PC-3 (cell line): Measurements from ENCODE around the gene CNN3. TPM values are rescaled to one million over a fixed set of nuclear protein-coding genes. Genes with fewer than 3 reads are reported as not detected.

ENCODE experiments used
- ATAC-seq: fragments of 200-7000 bp; cut with Tn5 transposase; 2 replicates; pipeline ENCODE4 v1.9.1; 2020; ENCODE audit warnings: mild to moderate bottlenecking, moderate library complexity
- BruUV-seq: library from RNA; stranded (reverse); fragments of 400-500 nt; replicated peaks from 2 replicates; lab custom pipeline; 2021; lab: Mats Ljungman, UMichigan
- CTCF ChIA-PET: fragments of 300-600 bp; sonication (Branson Sonifier 250); formaldehyde crosslinking; loops from one replicate; lab custom pipeline; 2022; ENCODE audit warnings: antibody characterized with exemption; lab: Charles Lee
- POLR2A ChIA-PET: fragments of 300-600 bp; sonication (Branson Sonifier 250); formaldehyde crosslinking; loops from one replicate; lab custom pipeline; 2022; ENCODE audit warnings: antibody characterized with exemption; ENCODE audit not compliant: unreplicated experiment; lab: Charles Lee
- DNase-seq: peaks from one replicate; pipeline ENCODE4 v3.0.0-alpha.2; 2015
- H2AFZ ChIP-seq: fragments of 300-600 bp; sonication (generic); 2 replicates; pipeline ENCODE4 v1.6.0; 2016; ENCODE audit warnings: antibody characterized with exemption, low read length
- H3F3A ChIP-seq: fragments of 300-600 bp; sonication (generic); one replicate; pipeline ENCODE4 v1.6.0; 2017; ENCODE audit warnings: antibody characterized with exemption, low read length, control low read depth, mild to moderate bottlenecking; ENCODE audit not compliant: unreplicated experiment
- H3K27ac ChIP-seq: fragments of 300-600 bp; sonication (generic); 2 replicates; pipeline ENCODE4 v1.5.1; 2016; ENCODE audit warnings: mild to moderate bottlenecking, low read length
- H3K27me3 ChIP-seq: fragments of 300-600 bp; sonication (generic); 2 replicates; pipeline ENCODE4 v1.6.1; 2016; ENCODE audit warnings: low read length, mixed read lengths
- H3K36me3 ChIP-seq: fragments of 300-600 bp; sonication (generic); 2 replicates; pipeline ENCODE4 v1.6.1; 2016; ENCODE audit warnings: low read depth, mixed run types, low read length, mixed read lengths
- H3K4me1 ChIP-seq: fragments of 300-600 bp; sonication (generic); 2 replicates; pipeline ENCODE4 v1.5.1; 2016; ENCODE audit warnings: low read length; ENCODE audit not compliant: insufficient read depth
- H3K4me2 ChIP-seq: fragments of 300-600 bp; sonication (generic); 2 replicates; pipeline ENCODE4 v1.6.0; 2016; ENCODE audit warnings: low read length
- H3K4me3 ChIP-seq: fragments of 300-600 bp; sonication (generic); 2 replicates; pipeline ENCODE4 v1.5.1; 2016; ENCODE audit warnings: mild to moderate bottlenecking, low read length, mixed read lengths
- H3K79me2 ChIP-seq: fragments of 300-600 bp; sonication (generic); 2 replicates; pipeline ENCODE4 v1.6.1; 2017; ENCODE audit warnings: low read length, mixed read lengths
- H3K9ac ChIP-seq: fragments of 300-600 bp; sonication (generic); 2 replicates; pipeline ENCODE4 v1.6.0; 2016; ENCODE audit warnings: mild to moderate bottlenecking, low read length
- H3K9me2 ChIP-seq: fragments of 300-600 bp; sonication (generic); replicated peaks from 2 replicates; pipeline ENCODE4 v1.6.1; 2016; ENCODE audit warnings: mixed run types, low read length, mixed read lengths
- H3K9me3 ChIP-seq: fragments of 300-600 bp; sonication (generic); 2 replicates; pipeline ENCODE4 v1.6.1; 2016; ENCODE audit warnings: low read length, mixed read lengths
- H4K20me1 ChIP-seq: fragments of 300-600 bp; sonication (generic); 2 replicates; pipeline ENCODE4 v1.6.1; 2016; ENCODE audit warnings: low read length, mixed read lengths
- CTCF ChIP-seq: fragments of 300-600 bp; sonication (generic); conservative IDR thresholded peaks from 2 replicates; pipeline ENCODE4 v1.5.1; 2017; ENCODE audit warnings: antibody characterized with exemption, low read depth, mild to moderate bottlenecking, low read length
- EZH2 ChIP-seq: fragments of 300-600 bp; sonication (generic); IDR thresholded peaks from one replicate; pipeline ENCODE4 v1.6.1; 2017; ENCODE audit warnings: antibody characterized with exemption, mild to moderate bottlenecking, low read length; ENCODE audit not compliant: unreplicated experiment
- EZH2phosphoT487 ChIP-seq: fragments of 300-600 bp; sonication (generic); IDR thresholded peaks from 2 replicates; pipeline ENCODE4 v1.6.1; 2018; ENCODE audit warnings: mild to moderate bottlenecking, antibody characterized with exemption, low read length, borderline replicate concordance
- intact Hi-C: fragments of 100-400 bp; cut with micrococcal nuclease; formaldehyde crosslinking; loops from 2 replicates; pipeline ENCODE4 v1.9.0; 2023
- total RNA-seq: library from RNA; depleted of rRNA; stranded (reverse); fragments of >200 nt; gene quantifications from 2 replicates; pipeline ENCODE4 v1.2.3, GENCODE V29; 2014

CNN3 gene
- total RNA-seq, 1 experiment from 2014 or later, result 323 TPM

GRCh38 chr1:94863297-94863911 is 63.5 kb downstream of the CNN3 start:
- Histone ChIP-seq H3K79me2 (no peaks in the 10 kb centered on the region), H3K4me2 (peak overlapping the region; percentile 80), H2AFZ (no peak overlapping the region), H3K27me3 (no peaks in the 10 kb centered on the region), H3K4me1 (peaks cover 55% of the 10 kb centered on the region), H4K20me1 (no peaks in the 10 kb centered on the region), H3F3A (peaks cover 5% of the 10 kb centered on the region), H3K9me3 (no peaks in the 10 kb centered on the region), H3K36me3 (no peaks in the 10 kb centered on the region), H3K27ac (peak overlapping the region; percentile 97), H3K9me2 (no peaks in the 10 kb centered on the region), H3K9ac (peak overlapping the region; percentile 80), H3K4me3 (peak overlapping the region; percentile 33)
- DNase-seq, result peak; percentile 63
- TSS peak; percentile 63 for BruUV-seq
- intact Hi-C loops, result no loop called here
- CTCF ChIA-PET, result interaction anchor here (0.9 to 2.0 kb wide), 2 partner anchors 9 to 178 kb away, joined by 4 to 10 read pairs; no protein-coding TSS in a partner anchor
- peak; percentile 4 for ATAC-seq
- no peak for TF ChIP-seq EZH2
- TF ChIP-seq CTCF, result no peak
- TF ChIP-seq EZH2phosphoT487, result no peak
- POLR2A ChIA-PET, result no interaction called here

GRCh38 chr1:94862718-94863117 is 64.2 kb downstream of the CNN3 start:
- ATAC-seq (peak; percentile 63), DNase-seq (peak; percentile 96)
- peak overlapping the region; percentile 97 for H3K27ac ChIP-seq
- H3K27me3 ChIP-seq, result no peaks in the 10 kb centered on the region
- TF ChIP-seq EZH2 (no peak), EZH2phosphoT487 (no peak), CTCF (no peak)
- peaks cover 62% of the 10 kb centered on the region for H3K4me1 ChIP-seq
- H3K36me3 ChIP-seq, result no peaks in the 10 kb centered on the region
- H4K20me1 ChIP-seq, result no peaks in the 10 kb centered on the region
- peaks cover 5% of the 10 kb centered on the region for H3F3A ChIP-seq
- H3K9me3 ChIP-seq, result no peaks in the 10 kb centered on the region
- H3K79me2 ChIP-seq, result no peaks in the 10 kb centered on the region
- peak overlapping the region; percentile 80 for H3K9ac ChIP-seq
- ChIA-PET CTCF (interaction anchor here (2.0 kb wide), 1 partner anchor 8 kb away, joined by 10 read pairs; no protein-coding TSS in a partner anchor), POLR2A (no interaction called here)
- H2AFZ ChIP-seq, result no peak overlapping the region
- no TSS peak for BruUV-seq
- H3K9me2 ChIP-seq, result no peaks in the 10 kb centered on the region
- H3K4me3 ChIP-seq, result peak overlapping the region; percentile 33; the same call in 1 of the 2 replicates
- H3K4me2 ChIP-seq, result peak overlapping the region; percentile 80
- intact Hi-C loops, result no loop called here

- H3K79me2 ChIP-seq, result no peaks in the 10 kb centered on the region
- no peaks in the 10 kb centered on the region for H3K27me3 ChIP-seq
- peaks cover 64% of the 10 kb centered on the region for H3K4me1 ChIP-seq
- peaks cover 11% of the 10 kb centered on the region for H3F3A ChIP-seq
- H4K20me1 ChIP-seq, result no peaks in the 10 kb centered on the region
- no peak overlapping the region for H2AFZ ChIP-seq
- no peaks in the 10 kb centered on the region for H3K9me2 ChIP-seq
- H3K9ac ChIP-seq, result no peak overlapping the region
- ChIA-PET POLR2A (no interaction called here), CTCF (interaction anchor here (0.6 kb wide), 1 partner anchor 183 kb away, joined by 6 read pairs; no protein-coding TSS in a partner anchor)
- TF ChIP-seq CTCF, result no peak
- TF ChIP-seq EZH2, result no peak
- TF ChIP-seq EZH2phosphoT487, result no peak
- no peaks in the 10 kb centered on the region for H3K9me3 ChIP-seq
- no peak overlapping the region for H3K4me3 ChIP-seq
- no peak overlapping the region for H3K27ac ChIP-seq
- ATAC-seq (no peak), DNase-seq (no peak)
- no peaks in the 10 kb centered on the region for H3K36me3 ChIP-seq
- no TSS peak for BruUV-seq
- intact Hi-C loops, result loop anchor here (10.0 kb wide), 1 partner anchor 256 kb away; the partner anchor contains the start of gene TLCD4
- H3K4me2 ChIP-seq, result no peak overlapping the region
Observed at GRCh38 chr1:94859174-94859573, 67.7 kb downstream of the CNN3 start.
